HEK293T (cell line): ENCODE results near the gene PDE2A.

Source experiments
- CTCF ChIA-PET: fragments of 350-600 bp; formaldehyde crosslinking; extraction: SDS; loops from one replicate; lab custom pipeline; 2021; ENCODE audit warnings: antibody characterized with exemption, inconsistent platforms; lab: Yijun Ruan, JAX
- POLR2A ChIA-PET: fragments of 350-600 bp; formaldehyde crosslinking; extraction: SDS; loops from one replicate; lab custom pipeline; 2020; ENCODE audit warnings: antibody characterized with exemption, inconsistent platforms; lab: Yijun Ruan, JAX
- DNase-seq: peaks from one replicate; pipeline ENCODE4 v3.0.0; 2012; ENCODE audit warnings: mixed read lengths; ENCODE audit errors: extremely low spot score
- ARNT ChIP-seq: fragments of 450-650 bp; IDR thresholded peaks from 2 replicates; pipeline ENCODE4 v1.6.1; 2017; ENCODE audit warnings: mild to moderate bottlenecking
- BHLHE40 ChIP-seq: fragments of 450-650 bp; IDR thresholded peaks from 2 replicates; pipeline ENCODE4 v1.6.1; 2016; ENCODE audit warnings: mild to moderate bottlenecking, moderate library complexity, borderline replicate concordance
- CTBP1 ChIP-seq: fragments of 450-650 bp; IDR thresholded peaks from 2 replicates; pipeline ENCODE4 v1.6.1; 2016; ENCODE audit warnings: borderline replicate concordance
- ELF4 ChIP-seq: fragments of 450-650 bp; IDR thresholded peaks from 2 replicates; pipeline ENCODE4 v1.6.1; 2017; ENCODE audit warnings: antibody characterized with exemption
- FOXA1 ChIP-seq: fragments of 450-650 bp; IDR thresholded peaks from 2 replicates; pipeline ENCODE4 v1.6.1; 2016; ENCODE audit warnings: mild to moderate bottlenecking
- FOXK2 ChIP-seq: fragments of 450-650 bp; IDR thresholded peaks from 2 replicates; pipeline ENCODE4 v1.6.1; 2016; ENCODE audit warnings: mild to moderate bottlenecking
- FOXM1 ChIP-seq: fragments of 450-650 bp; IDR thresholded peaks from 2 replicates; pipeline ENCODE4 v1.6.1; 2017; ENCODE audit warnings: mild to moderate bottlenecking, borderline replicate concordance
- HDGF ChIP-seq: fragments of 450-650 bp; IDR thresholded peaks from 2 replicates; pipeline ENCODE4 v1.6.1; 2017; ENCODE audit warnings: antibody characterized with exemption, borderline replicate concordance
- L3MBTL2 ChIP-seq: fragments of 450-650 bp; conservative IDR thresholded peaks from 2 replicates; pipeline ENCODE4 v1.6.1; 2016; ENCODE audit warnings: mild to moderate bottlenecking
- LEF1 ChIP-seq: fragments of 450-650 bp; IDR thresholded peaks from 2 replicates; pipeline ENCODE4 v1.6.1; 2017; ENCODE audit warnings: mild to moderate bottlenecking, borderline replicate concordance
- NFRKB ChIP-seq: fragments of 450-650 bp; IDR thresholded peaks from 2 replicates; pipeline ENCODE4 v1.6.1; 2016; ENCODE audit warnings: mild to moderate bottlenecking, moderate library complexity
- SP1 ChIP-seq: fragments of 450-650 bp; IDR thresholded peaks from 2 replicates; pipeline ENCODE4 v1.6.1; 2017
- SUZ12 ChIP-seq: fragments of 450-650 bp; IDR thresholded peaks from 2 replicates; pipeline ENCODE4 v1.6.1; 2016; ENCODE audit warnings: mild to moderate bottlenecking
- TARDBP ChIP-seq: fragments of 450-650 bp; IDR thresholded peaks from 2 replicates; pipeline ENCODE4 v1.6.1; 2016
- ZNF384 ChIP-seq: fragments of 450-650 bp; IDR thresholded peaks from 2 replicates; pipeline ENCODE4 v1.6.1; 2016
- TF ChIP-seq, protein P1 (sequence below): fragments of 450-650 bp; IDR thresholded peaks from 2 replicates; pipeline ENCODE4 v1.6.1; 2016

PDE2A gene

GRCh38 chr11:72662036-72662435 is 12.2 kb downstream of the PDE2A start:
- POLR2A ChIA-PET = no interaction called here
- CTCF ChIA-PET = interaction anchor here (1.5 kb wide), 1 partner anchor 22 kb away, joined by 6 read pairs; no protein-coding TSS in a partner anchor
- TF ChIP-seq SUZ12 = no peak
- no peak for TF ChIP-seq ZNF384
- TF ChIP-seq CTBP1 = no peak
- TF ChIP-seq ELF4 = no peak
- TF ChIP-seq NFRKB = no peak
- TF ChIP-seq FOXA1 = no peak
- no peak for TF ChIP-seq TARDBP
- TF ChIP-seq ARNT = no peak
- TF ChIP-seq BHLHE40 = no peak
- no peak for TF ChIP-seq L3MBTL2
- no peak for TF ChIP-seq HDGF
- TF ChIP-seq, protein P1, sequence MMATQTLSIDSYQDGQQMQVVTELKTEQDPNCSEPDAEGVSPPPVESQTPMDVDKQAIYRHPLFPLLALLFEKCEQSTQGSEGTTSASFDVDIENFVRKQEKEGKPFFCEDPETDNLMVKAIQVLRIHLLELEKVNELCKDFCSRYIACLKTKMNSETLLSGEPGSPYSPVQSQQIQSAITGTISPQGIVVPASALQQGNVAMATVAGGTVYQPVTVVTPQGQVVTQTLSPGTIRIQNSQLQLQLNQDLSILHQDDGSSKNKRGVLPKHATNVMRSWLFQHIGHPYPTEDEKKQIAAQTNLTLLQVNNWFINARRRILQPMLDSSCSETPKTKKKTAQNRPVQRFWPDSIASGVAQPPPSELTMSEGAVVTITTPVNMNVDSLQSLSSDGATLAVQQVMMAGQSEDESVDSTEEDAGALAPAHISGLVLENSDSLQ = no peak
- TF ChIP-seq FOXK2 = no peak
- TF ChIP-seq SP1 = no peak
- no peak for TF ChIP-seq FOXM1
- TF ChIP-seq LEF1 = no peak
- no peak for DNase-seq

- no peak for DNase-seq
- CTCF ChIA-PET = interaction anchor here (1.5 kb wide), 1 partner anchor 23 kb away, joined by 6 read pairs; no protein-coding TSS in a partner anchor
- TF ChIP-seq ZNF384 (no peak), FOXM1 (no peak), L3MBTL2 (no peak), ELF4 (no peak), CTBP1 (no peak), FOXK2 (no peak), ARNT (no peak), SP1 (no peak), FOXA1 (no peak), SUZ12 (no peak), HDGF (no peak), LEF1 (no peak), NFRKB (no peak), BHLHE40 (no peak), TARDBP (no peak)
- TF ChIP-seq, protein P1 = no peak
- POLR2A ChIA-PET = no interaction called here
Measured at GRCh38 chr11:72661486-72661885, 12.7 kb downstream of the PDE2A start.

- no peak for DNase-seq
- POLR2A ChIA-PET = no interaction called here
- TF ChIP-seq HDGF = no peak
- TF ChIP-seq SUZ12 = no peak
- CTCF ChIA-PET = interaction anchor here (0.7 kb wide), 1 partner anchor 39 kb away, joined by 3 read pairs; no protein-coding TSS in a partner anchor
Measured at GRCh38 chr11:72658989-72659640, 15.1 kb downstream of the PDE2A start.

DNA sequence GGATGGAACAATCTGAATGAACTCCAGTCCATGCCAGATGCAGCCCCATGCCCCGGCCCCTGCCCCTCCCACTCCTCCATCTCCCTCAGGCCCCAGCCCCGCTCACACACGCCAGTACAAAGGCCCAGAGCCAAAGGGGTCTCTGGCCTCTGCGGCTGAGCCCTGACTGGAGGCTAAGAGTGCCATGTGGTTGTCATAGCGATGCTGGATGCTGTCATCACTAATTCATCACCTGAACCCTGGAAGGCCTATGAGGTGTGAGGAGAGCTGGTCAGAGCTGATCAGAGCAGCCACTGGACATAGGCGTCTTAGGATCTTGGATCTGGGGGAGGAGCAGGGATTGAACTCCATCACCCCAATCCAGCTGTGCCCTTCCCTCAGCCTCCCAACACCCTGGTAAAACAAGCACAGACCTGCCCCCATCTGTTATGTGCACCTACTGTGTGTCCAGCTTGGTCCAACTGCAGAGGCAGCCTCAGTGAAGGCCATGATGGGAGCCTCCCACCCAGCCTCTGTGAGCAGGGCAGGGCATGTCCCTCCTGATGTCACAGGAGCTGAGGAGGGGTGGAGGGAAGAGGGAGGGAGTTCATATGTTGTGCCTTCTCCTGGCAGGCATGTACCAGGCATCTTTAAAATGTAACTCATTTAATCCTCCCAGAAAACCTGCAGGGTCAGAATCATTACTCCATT is 16.7 kb downstream of the PDE2A start:
- ChIA-PET POLR2A (no interaction called here), CTCF (no interaction called here)
- no peak for DNase-seq
- TF ChIP-seq L3MBTL2 = no peak
- no peak for TF ChIP-seq ARNT
- TF ChIP-seq, protein P1 = no peak
- TF ChIP-seq BHLHE40 = no peak
- no peak for TF ChIP-seq FOXK2
- no peak for TF ChIP-seq SUZ12
- TF ChIP-seq HDGF = no peak
- no peak for TF ChIP-seq TARDBP
- TF ChIP-seq LEF1 = no peak
- no peak for TF ChIP-seq SP1
- TF ChIP-seq CTBP1 = no peak
- no peak for TF ChIP-seq FOXM1

DNA sequence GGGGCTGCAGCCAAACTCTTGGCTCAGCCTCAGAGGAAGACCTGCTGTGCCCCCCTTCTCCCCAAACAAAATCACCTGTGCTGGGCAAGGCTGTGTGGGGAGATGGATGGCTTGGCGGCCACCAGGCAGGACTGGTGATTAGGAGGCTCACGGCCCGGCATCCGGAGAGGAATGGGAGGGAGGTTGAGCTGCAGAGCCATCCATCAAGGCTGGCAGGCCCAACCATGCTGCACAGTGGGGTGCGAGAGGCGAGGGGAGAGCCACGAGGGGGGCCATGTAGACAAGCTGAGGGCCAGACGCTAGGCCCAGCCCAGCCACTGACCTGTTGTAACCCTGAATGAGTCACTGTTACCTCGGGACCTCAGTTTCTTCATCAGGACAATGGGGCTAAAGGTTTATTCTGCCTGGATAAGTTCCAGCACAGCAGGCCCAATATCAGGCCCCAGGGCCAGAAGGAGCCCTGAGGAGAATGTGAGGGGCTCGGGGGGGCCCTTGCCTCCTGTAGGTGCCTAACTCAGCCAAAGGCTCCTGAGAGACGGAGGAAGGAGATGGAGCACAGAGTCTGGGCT is 18.2 kb downstream of the PDE2A start:
- POLR2A ChIA-PET = no interaction called here
- CTCF ChIA-PET = no interaction called here
- TF ChIP-seq FOXK2 = no peak
- TF ChIP-seq FOXM1 = no peak
- TF ChIP-seq TARDBP = no peak
- TF ChIP-seq LEF1 = no peak
- TF ChIP-seq, protein P1 = no peak
- no peak for TF ChIP-seq ARNT
- TF ChIP-seq FOXA1 = no peak
- TF ChIP-seq CTBP1 = no peak
- DNase-seq = no peak
